HCT116 (cell line): ENCODE results near the gene SCARB1. TPM values are rescaled to one million over a fixed set of nuclear protein-coding genes. Genes with fewer than 3 reads are reported as not detected.

Source experiments
- ATAC-seq: fragments of 200-7000 bp; cut with Tn5 transposase; 2 replicates; pipeline ENCODE4 v1.9.1; 2020; ENCODE audit warnings: mild to moderate bottlenecking, moderate library complexity
- BruUV-seq: library from RNA; stranded (reverse); fragments of 400-500 nt; replicated peaks from 2 replicates; lab custom pipeline; 2021; lab: Mats Ljungman, UMichigan
- CTCF ChIA-PET: fragments of 300-600 bp; sonication (Branson Sonifier 250); formaldehyde crosslinking; loops from one replicate; lab custom pipeline; 2021; ENCODE audit warnings: antibody characterized with exemption; lab: Charles Lee
- POLR2A ChIA-PET: fragments of 300-600, 350-600 bp; sonication (Branson Sonifier 250); formaldehyde crosslinking; loops from one replicate; lab custom pipeline; 2021; ENCODE audit warnings: antibody characterized with exemption; lab: Charles Lee
- RAD21 ChIA-PET, 2 experiments: fragments of 300-600 bp; sonication (Branson Sonifier 250); formaldehyde crosslinking; loops; one replicate each; lab custom pipeline; 2023; ENCODE audit warnings: low total read pairs in 2 of 2; ENCODE audit not compliant: uncharacterized antibody in 2 of 2, unreplicated experiment in 2 of 2, low non-redundant PET in 1 of 2; lab: Charles Lee
- DNase-seq: peaks from one replicate; pipeline ENCODE4 v3.0.0-alpha.2; 2010; ENCODE audit warnings: low read depth, low spot score
- H2AFZ ChIP-seq: fragments of 200-600 bp; shearing (Covaris generic), sonication (generic); 2 replicates; pipeline ENCODE4 v1.6.1; 2017; ENCODE audit warnings: low read depth, mixed run types, mixed read lengths, antibody characterized with exemption, low read length; ENCODE audit not compliant: poor library complexity, severe bottlenecking
- H3K27ac ChIP-seq: 2 replicates; pipeline ENCODE4 v1.5.1; 2012; ENCODE audit warnings: low read depth, low read length
- H3K27me3 ChIP-seq: fragments of 200-600 bp; sonication (generic); 2 replicates; pipeline ENCODE4 v1.6.1; 2016; ENCODE audit warnings: mixed run types, low read length, mixed read lengths; ENCODE audit not compliant: insufficient read depth
- H3K36me3 ChIP-seq, 2 experiments: fragments of 200-500 bp in 1 of 2; fragments of 200-600 bp in 1 of 2; sonication (Bioruptor generic) in 1 of 2; sonication (generic) in 1 of 2; 2 replicates each; pipeline versions ENCODE4 v1.5.1 to v1.6.1; 2014 to 2016; ENCODE audit warnings: low read length in 2 of 2, inconsistent platforms in 1 of 2, mixed read lengths in 1 of 2, mixed run types in 1 of 2; ENCODE audit not compliant: insufficient read depth in 2 of 2, control insufficient read depth in 1 of 2
- H3K4me1 ChIP-seq, 2 experiments: fragments of 200-600 bp in 1 of 2; sonication (generic) in 1 of 2; 2 replicates each; pipeline versions ENCODE4 v1.5.1 to v1.6.1; 2012 to 2017; ENCODE audit warnings: low read length in 2 of 2, inconsistent platforms in 1 of 2, mild to moderate bottlenecking in 1 of 2, mixed read lengths in 1 of 2, mixed run types in 1 of 2, moderate library complexity in 1 of 2; ENCODE audit not compliant: insufficient read depth in 2 of 2, control insufficient read depth in 1 of 2
- H3K4me2 ChIP-seq: fragments of 200-600 bp; sonication (generic); 2 replicates; pipeline ENCODE4 v1.6.1; 2017; ENCODE audit warnings: mixed run types, low read length, mixed read lengths
- H3K4me3 ChIP-seq, 2 experiments: fragments of 200-600 bp in 1 of 2; sonication (generic) in 1 of 2; replicated peaks in 1 of 2; 2 replicates each; pipeline ENCODE4 v1.5.1; 2011 to 2016; ENCODE audit warnings: low read length in 2 of 2, control low read depth in 1 of 2, low read depth in 1 of 2, mild to moderate bottlenecking in 1 of 2, mixed read lengths in 1 of 2, mixed run types in 1 of 2
- H3K79me2 ChIP-seq: fragments of 200-600 bp; sonication (generic); 2 replicates; pipeline ENCODE4 v1.6.1; 2017; ENCODE audit warnings: mild to moderate bottlenecking, mixed run types, low read length, moderate library complexity, mixed read lengths; ENCODE audit not compliant: insufficient read depth
- H3K9ac ChIP-seq: fragments of 200-600 bp; sonication (generic); 2 replicates; pipeline ENCODE4 v1.6.1; 2016; ENCODE audit warnings: low read length, mixed read lengths
- H3K9me2 ChIP-seq: fragments of 200-600 bp; sonication (generic), shearing (Covaris generic); 2 replicates; pipeline ENCODE4 v1.6.1; 2017; ENCODE audit warnings: mixed run types, mild to moderate bottlenecking, moderate library complexity; ENCODE audit not compliant: insufficient read depth
- H3K9me3 ChIP-seq, 2 experiments: fragments of 200-500 bp in 1 of 2; fragments of 200-600 bp in 1 of 2; sonication (Bioruptor generic) in 1 of 2; sonication (generic) in 1 of 2; 2 replicates each; pipeline ENCODE4 v1.6.1; 2014 to 2017; ENCODE audit warnings: low read length in 2 of 2, mixed read lengths in 2 of 2, inconsistent platforms in 1 of 2, low read depth in 1 of 2, mild to moderate bottlenecking in 1 of 2, mixed run types in 1 of 2, moderate library complexity in 1 of 2; ENCODE audit not compliant: control insufficient read depth in 1 of 2, insufficient read depth in 1 of 2
- H4K20me1 ChIP-seq: fragments of 200-600 bp; sonication (generic), shearing (Covaris generic); 2 replicates; pipeline ENCODE4 v1.6.1; 2017; ENCODE audit warnings: mixed run types, mild to moderate bottlenecking, moderate library complexity; ENCODE audit not compliant: insufficient read depth
- ATF3 ChIP-seq: IDR thresholded peaks from 2 replicates; pipeline ENCODE4 v1.6.1; 2012
- CTCF ChIP-seq, 3 experiments: fragments of 200-600 bp in 1 of 3; sonication (generic) in 1 of 3; IDR thresholded peaks in 2 of 3; conservative IDR thresholded peaks in 1 of 3; 2 replicates each; pipeline ENCODE4 v1.5.1; 2012 to 2017; ENCODE audit warnings: low read depth in 2 of 3, low read length in 2 of 3, antibody characterized with exemption in 1 of 3, borderline replicate concordance in 1 of 3, control low read depth in 1 of 3, mild to moderate bottlenecking in 1 of 3, mixed read lengths in 1 of 3, mixed run types in 1 of 3, moderate library complexity in 1 of 3; ENCODE audit not compliant: insufficient read depth in 1 of 3
- ELF1 ChIP-seq: IDR thresholded peaks from 2 replicates; pipeline ENCODE4 v1.6.1; 2012; ENCODE audit warnings: low read depth, borderline replicate concordance
- POLR2AphosphoS5 ChIP-seq: IDR thresholded peaks from 2 replicates; pipeline ENCODE4 v1.6.1; 2011; ENCODE audit warnings: mild to moderate bottlenecking, low read depth, low read length, moderate library complexity
- TCF7L2 ChIP-seq: IDR thresholded peaks from 2 replicates; pipeline ENCODE4 v1.7.0; 2011; ENCODE audit warnings: borderline replicate concordance, inconsistent platforms; ENCODE audit not compliant: insufficient read depth, insufficient read length; ENCODE audit errors: extremely low read depth
- ZFX ChIP-seq: fragments of 450-650 bp; IDR thresholded peaks from 2 replicates; pipeline ENCODE4 v1.6.1; 2017
- intact Hi-C: fragments of 100-400 bp; cut with micrococcal nuclease; formaldehyde crosslinking; loops from 2 replicates; pipeline ENCODE4 v1.10.0; 2022
- total RNA-seq: library from RNA; stranded (reverse); gene quantifications from one replicate; pipeline ENCODE4 v1.2.1, GENCODE V29; 2021; ENCODE audit not compliant: unreplicated experiment

The SCARB1 gene
- total RNA-seq, 1 experiment from 2014 or later: 95.5 TPM

GRCh38 chr12:124844411-124845397 lies 19.0 kb downstream of the SCARB1 start:
- BruUV-seq: no TSS peak
- Histone ChIP-seq H2AFZ (no peak overlapping the region), H4K20me1 (0 out of 2 replicates have a peak, but pooled peaks cover 4% of the 10 kb centered on the region)
- RAD21 ChIA-PET: no interaction called here
- TF ChIP-seq POLR2AphosphoS5: no peak
- no peak for TF ChIP-seq ZFX
- no peak for TF ChIP-seq ELF1
- TF ChIP-seq ATF3: no peak
- no peak for TF ChIP-seq CTCF (IDR thresholded peaks at IDR 0.05 in 2 of 3, conservative IDR thresholded peaks at IDR 0.05 in 1 of 3; ENCODE audit: borderline replicate concordance in 1 of 3, insufficient read depth in 1 of 3, low read depth in 2 of 3, low read length in 2 of 3)
- TF ChIP-seq TCF7L2: no peak
- TF ChIP-seq, all 23 proteins: peak for 0
- no peak for DNase-seq
- ChIA-PET POLR2A (no interaction called here), CTCF (no interaction called here)
- Histone ChIP-seq H3K4me3 (no peak overlapping the region), H3K4me1 (peaks cover 0 to 25% of the 10 kb centered on the region in 2 experiments; a peak in 3 of 4 replicates), H3K4me2 (no peak overlapping the region), H3K79me2 (peaks cover 47% of the 10 kb centered on the region), H3K27ac (no peak overlapping the region), H3K9ac (no peak overlapping the region), H3K9me3 (no peaks in the 10 kb centered on the region), H3K9me2 (no peaks in the 10 kb centered on the region), H3K36me3 (no peaks in the 10 kb centered on the region; a peak in 1 of 4 replicates), H3K27me3 (no peaks in the 10 kb centered on the region)
- no peak for ATAC-seq
- intact Hi-C loops: no loop called here
